H4 (cell line): ENCODE measurements around the gene CD164L2. TPM values are rescaled to one million over a fixed set of nuclear protein-coding genes. Genes with fewer than 3 reads are reported as not detected.

Experiments
- DNase-seq: peaks from one replicate; pipeline ENCODE4 v3.0.0-alpha.2; 2015; ENCODE audit warnings: low spot score
- total RNA-seq: library from RNA; depleted of rRNA; stranded (reverse); fragments of >200 nt; shearing (Covaris generic); gene quantifications from 2 replicates; pipeline ENCODE4 v1.2.3, GENCODE V29; 2014

The CD164L2 gene
- total RNA-seq, 1 experiment from 2014 or later, result not detected

DNA sequence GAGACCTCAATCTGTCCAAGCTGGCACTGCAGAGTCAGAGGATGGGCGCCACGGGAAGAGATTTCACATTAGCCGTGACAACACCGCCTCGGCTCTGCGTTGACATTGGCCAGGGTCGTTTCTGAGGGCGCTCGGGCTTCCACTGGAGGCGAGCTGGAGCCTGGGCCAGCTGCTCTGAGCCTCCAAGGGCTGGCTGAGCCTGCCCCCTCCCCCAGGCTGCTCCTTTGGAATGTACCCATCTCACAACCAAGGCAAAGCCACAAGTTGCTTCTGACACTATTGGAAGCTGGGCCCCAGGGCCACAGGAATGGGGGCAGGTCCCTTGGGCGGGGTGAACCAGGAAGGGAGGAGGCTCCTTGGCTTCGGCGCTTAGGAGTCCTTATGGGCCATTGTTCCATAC lies 21.9 kb upstream of the CD164L2 start:
- no peak for DNase-seq

DNA sequence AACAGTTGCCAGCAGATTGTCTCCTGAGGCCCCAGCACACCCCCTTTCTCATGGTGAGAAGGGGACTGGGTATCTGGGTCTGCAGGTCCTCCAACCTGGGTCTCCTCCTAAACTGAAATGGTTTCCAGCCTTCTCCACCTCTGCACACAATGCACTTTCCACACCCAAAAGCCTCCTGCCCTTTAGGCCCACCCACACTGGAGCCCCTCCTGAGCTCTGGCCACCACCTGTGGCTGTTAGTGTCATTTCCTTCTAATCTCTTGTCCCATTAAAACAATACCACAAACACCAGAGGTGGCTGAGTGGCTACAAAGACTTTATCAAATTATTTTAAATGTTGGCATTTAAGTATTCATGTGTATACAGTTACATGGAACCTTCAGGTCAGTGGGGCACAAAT lies 20.8 kb upstream of the CD164L2 start:
- no peak for DNase-seq

DNA sequence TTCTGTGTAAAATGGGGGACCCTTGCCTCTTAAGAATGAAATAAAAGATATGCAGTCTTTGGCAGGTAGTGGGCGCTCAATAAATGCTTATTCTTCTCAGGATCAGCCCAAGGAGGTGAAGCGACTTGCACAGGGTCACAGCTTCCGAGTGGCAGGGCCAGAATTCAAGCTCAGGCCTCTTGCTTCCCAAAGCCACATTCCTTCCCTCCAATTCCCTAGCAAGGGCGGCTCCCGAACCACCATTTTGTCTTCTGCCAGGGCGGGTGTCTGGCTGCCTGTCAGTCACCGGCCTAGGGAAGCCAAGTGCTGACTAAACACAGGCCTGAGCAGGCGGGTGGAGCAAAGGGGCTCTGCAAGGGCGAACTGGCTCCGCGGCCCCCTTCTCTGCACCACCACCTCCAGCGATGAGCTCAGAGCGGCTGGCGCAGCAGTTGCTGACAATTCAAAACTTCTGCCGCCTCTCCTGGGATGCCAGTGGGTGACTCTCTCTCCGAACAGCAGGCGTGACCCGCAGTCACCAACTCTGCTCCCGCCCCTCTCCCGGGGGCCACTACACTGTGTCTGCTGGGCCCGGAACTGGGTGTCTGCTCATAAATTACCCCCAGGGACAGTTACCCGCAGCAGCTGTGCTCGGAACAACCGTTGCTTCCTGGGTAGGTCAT lies 20.1 kb upstream of the CD164L2 start:
- no peak for DNase-seq

DNA sequence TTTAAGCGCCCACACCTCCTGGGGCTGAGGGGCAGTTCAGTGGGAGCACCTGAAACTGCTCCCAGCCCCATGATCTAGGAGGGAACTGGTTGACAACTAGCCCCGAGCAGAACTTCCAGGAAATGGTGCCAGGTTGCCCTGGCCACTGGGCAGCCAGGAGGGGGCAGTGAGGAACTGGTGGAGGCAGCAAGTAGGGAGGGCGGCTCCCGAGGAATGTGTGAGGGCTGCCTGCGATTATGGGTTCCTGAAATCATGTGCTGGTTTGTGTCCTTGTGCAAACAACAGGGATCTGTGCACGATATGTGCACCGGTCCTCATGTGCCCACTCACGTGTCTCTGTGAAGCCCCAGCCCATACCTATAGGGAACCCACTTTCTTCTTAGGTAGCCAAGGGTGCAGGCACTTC lies 19.2 kb upstream of the CD164L2 start:
- DNase-seq, result no peak

DNA sequence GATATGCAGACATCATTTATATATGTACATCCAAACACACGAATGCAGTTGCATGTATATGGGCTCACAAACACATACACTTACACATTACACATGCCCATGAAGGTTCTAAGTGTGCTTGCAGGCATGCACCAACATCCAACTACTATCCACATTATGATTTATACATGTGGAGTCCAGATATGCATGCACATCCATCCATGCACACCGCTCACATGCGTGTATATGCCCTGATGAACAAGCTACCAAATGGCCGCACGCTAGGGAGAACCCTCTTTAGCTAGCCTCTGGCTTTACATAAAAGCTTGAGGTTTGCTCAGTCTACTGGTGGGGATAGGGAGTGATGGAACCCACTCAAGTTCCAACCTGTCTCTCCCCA lies 17.8 kb upstream of the CD164L2 start:
- no peak for DNase-seq

DNA sequence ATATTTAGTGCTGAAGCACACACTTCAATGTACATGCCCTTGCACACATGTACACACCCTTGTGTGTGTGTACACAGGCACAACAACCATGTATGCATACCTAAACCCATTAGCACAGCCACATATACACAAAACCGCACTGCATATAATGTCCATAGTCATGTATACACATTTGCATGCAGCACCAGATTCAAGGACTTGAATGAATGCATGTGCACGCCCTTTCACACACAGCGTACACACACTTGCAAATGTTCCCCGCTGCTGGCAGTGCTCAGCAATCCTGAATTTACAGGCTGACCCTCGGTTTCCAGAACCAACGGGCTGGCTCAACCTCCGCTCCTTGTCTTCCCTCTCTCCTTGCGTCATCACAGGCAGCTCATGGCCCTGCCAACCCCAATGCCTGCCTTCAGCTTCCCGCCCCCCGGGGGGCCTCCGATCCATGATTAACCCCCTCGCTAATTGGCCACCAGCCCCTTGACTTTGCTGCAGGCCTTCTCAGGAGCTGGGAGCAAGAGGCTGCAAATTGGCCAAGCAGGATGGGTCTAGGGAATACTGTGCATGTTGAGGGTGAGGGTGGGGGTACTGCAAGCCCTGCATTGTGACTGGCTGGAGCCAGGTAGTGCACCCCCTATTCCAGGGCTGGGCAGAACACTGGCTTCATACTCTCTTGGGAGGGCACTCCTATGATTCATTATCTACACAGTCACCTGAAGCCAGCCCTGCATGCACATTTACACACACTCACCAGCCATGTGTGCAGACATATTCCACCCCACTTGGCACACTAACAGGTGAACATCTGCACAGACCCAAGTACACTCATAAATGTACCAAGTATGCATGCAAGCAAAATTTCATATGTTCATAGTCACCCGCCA lies 17.2 kb upstream of the CD164L2 start:
- no peak for DNase-seq

DNA sequence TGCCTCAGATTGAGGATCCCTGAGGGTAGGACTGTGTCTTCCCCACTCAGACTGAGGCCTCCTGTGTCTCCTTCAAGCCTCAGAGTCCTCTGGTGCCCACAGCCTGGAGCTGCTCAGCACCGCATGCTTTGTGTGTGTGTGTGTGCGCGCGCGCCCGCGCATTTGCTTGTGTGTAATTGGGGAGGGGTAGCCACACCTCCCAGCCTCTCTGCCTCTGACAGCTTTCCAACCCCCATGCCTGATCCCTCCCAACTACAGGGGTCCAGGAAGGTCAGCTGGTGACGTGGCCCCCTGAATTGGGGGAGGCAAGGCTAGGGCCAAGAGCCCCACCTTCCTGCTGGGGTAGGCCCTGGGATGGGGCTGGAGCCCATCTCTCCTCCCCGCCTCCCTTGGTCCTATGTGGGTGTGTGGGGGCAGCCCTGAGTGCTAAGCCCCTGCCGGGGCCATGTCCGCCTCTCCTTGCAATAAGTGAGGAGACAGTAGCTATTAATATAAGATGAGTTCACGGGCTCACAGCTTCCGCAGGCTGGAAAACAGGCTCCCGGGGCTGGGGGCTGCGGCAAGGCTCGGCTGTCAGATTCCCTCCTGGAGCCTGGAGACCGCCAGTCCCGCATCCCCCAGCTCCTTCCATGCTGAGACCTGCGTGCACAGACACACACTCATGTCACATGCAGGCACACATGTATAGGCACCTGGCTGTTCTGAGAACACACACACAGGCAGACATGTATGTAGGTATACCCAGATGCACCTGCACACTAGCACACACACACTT lies 16.3 kb upstream of the CD164L2 start:
- no peak for DNase-seq

DNA sequence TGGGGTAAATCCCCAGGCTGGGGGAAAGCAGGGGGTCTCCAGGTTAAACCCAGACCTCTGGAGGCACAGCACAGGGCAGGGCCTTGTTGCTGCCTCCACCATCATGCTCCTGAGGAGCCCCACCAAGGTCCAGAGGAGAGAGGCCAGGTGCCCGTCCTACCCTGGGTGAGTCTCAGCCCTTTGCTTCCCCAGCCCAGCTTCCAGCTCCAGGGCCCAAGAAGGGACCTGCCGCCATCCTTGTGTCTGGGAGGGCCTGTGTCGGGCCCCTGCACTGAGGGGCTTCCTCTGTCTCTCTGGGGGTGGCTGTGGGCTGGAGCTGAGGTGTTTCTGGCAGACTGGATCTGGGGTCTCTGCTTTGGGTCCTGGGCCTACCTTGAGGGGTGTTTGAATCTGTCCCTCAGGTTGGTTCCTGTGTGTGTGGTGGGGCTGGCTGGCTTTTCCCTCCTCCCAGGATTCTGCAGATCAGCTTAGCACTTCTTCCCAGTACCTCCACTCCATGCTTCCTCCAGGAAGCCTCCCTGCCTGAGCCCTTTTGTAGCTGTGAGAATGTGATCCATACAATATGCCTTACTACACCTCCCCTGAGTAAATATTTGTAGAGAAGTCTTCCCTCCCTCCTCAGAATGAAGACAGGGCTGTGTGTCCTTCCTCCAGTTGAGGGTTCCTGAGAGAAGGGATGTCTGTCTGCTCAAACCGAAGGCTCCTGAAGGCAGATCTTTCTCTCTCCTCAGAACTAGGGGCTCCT lies 15.4 kb upstream of the CD164L2 start:
- DNase-seq, result no peak

DNA sequence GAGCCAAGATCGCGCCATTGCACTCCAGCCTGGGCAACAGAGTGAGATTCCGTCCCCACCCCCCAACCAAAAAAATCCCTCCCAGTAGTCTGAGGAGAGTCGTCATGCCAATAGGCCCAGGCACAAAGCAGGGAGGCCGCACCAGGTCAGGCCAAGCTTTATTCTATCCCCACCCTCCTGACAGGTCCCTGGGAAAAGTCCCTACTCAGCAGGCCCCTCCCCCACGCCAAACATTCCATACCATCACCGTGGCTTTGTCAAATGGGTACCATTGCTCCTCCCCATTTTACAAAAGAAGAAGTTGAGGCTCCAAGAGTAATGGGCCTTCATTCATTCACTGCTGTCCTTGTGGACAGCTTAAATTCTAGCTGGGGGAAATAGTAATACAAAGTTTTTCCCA lies 14.6 kb upstream of the CD164L2 start:
- DNase-seq, result no peak

DNA sequence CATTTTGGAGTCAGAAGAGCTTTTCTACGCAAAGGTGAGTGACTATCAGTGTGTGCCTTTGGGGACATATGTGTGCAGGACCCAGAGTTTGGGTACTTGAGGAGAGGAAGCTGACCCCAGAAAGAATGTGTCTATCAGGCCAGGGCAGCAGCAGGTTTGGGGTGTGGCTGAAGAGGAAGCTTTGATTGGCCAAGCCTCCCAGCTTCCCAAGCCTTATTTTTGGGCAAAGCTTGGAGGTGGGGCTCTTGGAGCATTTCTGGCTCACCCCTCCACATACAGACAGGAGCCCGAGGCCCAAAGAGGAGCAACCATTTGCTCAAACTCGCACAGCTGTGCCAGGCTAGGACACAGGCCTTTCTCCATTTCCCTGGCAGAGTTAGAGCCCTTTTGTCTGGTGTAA lies 14.0 kb upstream of the CD164L2 start:
- DNase-seq, result no peak

DNA sequence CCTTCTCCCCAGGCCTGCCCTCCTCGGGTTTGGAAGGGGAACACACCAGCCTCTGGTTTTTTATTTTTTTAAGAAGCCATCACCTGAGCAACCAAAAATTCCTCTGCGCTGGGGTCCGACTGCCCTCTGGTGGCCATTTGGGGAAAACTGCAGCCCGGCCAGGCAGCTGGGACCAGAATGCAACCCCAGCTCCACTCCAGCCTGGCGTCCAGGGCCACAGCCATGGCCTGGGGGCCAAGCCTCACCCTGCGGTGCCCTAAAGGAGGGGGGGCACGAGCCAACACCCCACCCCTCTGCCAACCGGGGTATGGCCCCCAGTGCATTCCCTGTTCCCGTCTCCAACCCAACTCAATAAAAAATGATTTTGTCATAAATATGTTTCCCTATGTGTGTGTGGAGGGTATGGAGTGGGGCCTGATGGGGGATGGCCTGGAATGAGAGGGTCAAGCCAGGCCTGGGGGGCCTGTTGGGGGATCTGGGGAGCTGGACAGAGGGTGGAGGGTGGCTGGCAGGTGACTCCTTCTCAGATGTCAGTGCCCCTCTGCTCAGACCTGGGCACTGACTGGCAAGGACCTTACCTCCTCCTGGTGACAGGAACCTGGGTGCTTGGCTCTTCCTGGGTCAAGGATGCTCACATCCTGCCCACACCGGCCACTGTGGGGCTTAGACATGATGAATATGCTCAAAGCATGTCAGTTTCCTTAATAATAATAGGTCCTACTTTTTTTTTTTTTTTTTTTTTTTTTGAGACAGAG lies 12.5 kb upstream of the CD164L2 start:
- DNase-seq, result peak; percentile 38

DNA sequence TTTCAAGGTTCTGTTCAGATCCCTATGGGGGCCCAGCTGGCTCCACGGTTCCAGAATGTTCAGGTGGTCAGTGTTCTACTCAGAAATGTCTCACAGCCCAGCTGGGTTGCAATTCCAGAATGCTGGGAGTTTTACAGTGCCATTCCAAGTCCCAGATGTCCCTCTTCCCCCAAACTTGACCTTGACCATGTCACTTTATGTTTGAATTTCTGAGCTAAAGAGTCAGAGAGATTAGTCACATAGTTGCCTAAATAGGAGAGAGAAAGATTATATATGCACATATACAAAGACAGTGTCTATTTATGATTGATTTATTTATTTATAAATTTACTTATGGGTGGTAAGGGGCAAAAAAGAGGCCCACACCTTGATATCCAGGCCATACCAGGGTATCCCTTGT lies 11.8 kb upstream of the CD164L2 start:
- DNase-seq, result no peak

DNA sequence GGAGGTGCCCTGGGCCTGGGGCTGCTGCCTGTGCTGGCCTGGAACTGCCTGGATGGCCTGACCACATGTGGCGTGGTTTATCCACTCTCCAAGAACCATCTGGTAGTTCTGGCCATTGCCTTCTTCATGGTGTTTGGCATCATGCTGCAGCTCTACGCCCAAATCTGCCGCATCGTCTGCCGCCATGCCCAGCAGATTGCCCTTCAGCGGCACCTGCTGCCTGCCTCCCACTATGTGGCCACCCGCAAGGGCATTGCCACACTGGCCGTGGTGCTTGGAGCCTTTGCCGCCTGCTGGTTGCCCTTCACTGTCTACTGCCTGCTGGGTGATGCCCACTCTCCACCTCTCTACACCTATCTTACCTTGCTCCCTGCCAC lies 11.1 kb upstream of the CD164L2 start:
- no peak for DNase-seq

DNA sequence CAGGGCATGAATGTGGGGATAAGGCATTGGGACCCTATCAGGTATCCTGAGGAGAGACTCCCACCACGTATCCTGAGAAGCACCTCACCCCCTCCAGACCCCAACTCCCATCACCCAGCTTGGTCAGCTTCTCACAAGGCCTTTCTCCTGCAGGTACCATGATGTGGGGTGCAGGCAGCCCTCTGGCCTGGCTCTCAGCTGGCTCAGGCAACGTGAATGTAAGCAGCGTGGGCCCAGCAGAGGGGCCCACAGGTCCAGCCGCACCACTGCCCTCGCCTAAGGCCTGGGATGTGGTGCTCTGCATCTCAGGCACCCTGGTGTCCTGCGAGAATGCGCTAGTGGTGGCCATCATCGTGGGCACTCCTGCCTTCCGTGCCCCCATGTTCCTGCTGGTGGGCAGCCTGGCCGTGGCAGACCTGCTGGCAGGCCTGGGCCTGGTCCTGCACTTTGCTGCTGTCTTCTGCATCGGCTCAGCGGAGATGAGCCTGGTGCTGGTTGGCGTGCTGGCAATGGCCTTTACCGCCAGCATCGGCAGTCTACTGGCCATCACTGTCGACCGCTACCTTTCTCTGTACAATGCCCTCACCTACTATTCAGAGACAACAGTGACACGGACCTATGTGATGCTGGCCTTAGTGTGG lies 10.6 kb upstream of the CD164L2 start:
- no peak for DNase-seq

DNA sequence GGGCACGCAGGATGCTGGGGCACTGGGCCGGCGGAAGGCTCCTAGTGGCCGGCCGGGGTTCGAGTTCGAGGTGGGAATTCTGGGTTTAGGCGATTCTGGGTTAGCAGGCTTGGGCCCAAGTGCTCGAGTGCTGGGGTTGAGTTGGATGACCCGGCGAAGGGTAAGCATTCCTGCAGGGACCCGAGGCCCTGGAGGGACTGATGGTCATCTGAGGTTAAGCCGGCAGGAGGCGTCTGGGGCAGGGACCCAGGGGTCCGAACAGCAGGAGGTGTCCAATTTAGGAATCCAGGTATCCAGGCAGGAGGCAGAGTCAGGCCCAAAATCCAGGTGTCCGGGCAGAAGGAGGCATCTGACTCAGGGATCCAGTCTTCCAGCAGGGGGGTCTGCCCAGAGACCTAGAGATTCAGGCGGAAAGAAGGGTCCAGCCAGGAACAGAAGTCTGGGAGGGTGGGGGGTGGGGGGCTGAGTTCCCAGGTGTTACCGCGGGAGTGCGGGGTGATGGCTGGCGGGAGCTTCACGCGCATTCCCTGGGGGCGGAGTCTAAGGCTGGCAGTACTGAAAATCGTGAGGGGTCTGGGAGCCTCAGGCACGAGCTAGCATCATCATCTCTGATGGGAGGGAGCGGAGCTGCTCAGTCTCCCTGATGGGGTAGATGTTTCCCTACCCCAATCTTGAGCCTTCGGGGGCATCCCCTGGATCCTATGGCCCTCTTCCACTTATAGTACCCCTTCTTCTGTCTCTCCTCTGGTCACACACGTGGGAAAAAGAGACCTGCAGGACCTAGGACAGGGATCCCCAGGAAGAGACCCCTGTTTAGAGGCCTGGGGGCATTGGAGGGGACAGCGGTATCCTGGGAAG lies 9.9 kb upstream of the CD164L2 start:
- no peak for DNase-seq

DNA sequence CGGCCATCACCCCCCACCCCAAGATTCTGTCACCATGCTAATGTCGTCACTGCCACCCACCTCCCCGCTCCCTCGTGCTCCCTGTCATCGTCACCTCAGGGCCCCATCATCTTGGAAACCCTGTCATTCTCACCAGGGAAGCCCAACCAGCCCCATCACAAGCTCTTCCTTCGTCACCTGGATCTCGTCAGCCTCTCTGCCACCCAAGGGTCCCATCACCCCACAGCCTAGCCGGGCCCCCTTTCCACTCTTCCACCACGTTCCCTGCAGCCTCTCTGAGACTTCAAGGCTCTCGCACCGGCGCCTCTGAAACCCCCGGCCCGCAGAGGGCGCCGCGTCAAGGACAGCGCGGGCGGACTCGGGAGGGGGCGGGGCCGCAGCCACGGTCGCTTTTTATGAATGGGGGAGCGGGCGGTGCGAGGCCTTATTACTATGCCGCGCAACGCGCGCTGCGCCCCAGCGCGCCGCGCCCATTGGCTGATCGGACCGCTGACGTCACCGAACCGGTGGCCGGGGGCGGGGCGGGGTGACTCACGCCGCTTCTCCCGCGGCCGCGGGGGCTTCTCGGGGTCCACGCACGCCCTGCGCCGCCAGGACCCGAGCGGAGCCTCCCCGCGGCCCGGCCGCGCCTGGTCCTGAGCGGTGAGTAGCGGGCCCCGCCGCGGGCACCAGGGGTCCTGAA lies 9.1 kb upstream of the CD164L2 start, which contains the start of gene GPR3:
Gene GPR3, plus strand, starts transcription at position 527 of the 682 bp plus-strand sequence. CDS start 1,177 bp downstream, outside the sequence.
- DNase-seq, result peak; percentile 83

DNA sequence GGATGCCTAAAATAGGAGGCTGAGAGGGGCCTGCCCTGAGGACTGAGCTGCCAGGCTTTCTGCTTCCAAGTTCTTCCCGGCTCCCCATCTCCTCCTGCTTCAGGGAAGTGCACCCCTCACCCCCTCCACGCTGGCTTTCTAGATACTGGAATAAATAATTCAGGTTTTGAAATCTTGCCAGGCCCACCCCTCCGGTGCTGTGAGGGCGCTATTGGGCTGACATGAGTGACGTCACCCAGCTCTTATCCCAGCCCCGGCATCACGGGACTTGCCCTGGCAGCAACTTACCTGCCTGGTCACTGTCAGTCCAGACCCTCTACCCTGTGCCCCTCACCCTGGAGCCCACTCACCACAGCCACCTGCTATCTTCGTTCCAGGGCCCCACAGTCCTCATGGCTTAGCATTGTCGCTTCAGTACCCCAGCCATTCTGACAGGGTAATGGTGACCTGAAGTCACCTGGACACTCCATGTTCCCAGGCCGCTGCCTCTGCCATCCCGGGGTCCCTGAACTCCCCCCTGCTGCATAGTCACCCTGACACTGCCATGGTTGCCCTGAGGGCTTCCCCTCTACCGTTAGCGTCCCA lies 8.5 kb upstream of the CD164L2 start:
- no peak for DNase-seq

DNA sequence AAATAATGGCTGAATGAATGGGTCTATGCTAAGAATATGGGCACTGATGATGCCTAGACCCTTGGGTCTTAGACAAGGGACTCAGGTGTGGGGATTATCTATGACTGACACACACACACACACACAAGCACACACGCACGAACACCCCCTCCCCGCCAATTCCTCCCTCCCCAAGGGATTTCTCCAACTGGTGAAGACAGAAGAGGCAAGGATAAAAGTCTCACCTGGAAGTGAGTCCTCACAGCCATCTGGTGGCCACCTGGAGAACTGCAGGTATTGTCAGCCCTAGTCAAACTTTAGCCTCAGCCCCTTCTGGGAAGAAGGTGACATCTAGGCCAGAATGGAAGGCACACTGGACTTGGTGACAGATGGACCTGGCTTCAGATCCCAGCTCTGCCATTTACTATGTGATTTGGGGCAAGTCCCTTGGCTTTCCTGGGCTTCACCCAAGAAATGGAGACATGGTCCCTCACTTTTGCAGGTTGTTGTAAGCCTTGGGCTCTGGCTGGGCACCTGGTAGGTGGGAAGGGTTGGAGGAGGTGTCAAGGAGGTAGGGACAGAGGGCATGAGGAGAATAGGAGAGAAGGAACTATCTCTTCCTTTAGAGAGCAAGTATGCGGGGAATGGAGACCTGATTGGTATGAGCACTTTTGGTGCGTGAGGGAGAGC lies 5.3 kb upstream of the CD164L2 start:
- peak; percentile 34 for DNase-seq
